GM18508 (cell line): ENCODE results near the gene DCAF15.
"Not testable (repeated sequence)": the region's sequence is repeated elsewhere in the genome, so short reads cannot be mapped to it uniquely, and the experiment has no call there.

Experiments
- ATAC-seq: cut with Tn5 transposase; IDR thresholded peaks from one replicate; pipeline ENCODE4 v1.9.1; 2021; ENCODE audit warnings: moderate number of reproducible peaks; ENCODE audit not compliant: insufficient read depth, unreplicated experiment

DCAF15 gene

DNA sequence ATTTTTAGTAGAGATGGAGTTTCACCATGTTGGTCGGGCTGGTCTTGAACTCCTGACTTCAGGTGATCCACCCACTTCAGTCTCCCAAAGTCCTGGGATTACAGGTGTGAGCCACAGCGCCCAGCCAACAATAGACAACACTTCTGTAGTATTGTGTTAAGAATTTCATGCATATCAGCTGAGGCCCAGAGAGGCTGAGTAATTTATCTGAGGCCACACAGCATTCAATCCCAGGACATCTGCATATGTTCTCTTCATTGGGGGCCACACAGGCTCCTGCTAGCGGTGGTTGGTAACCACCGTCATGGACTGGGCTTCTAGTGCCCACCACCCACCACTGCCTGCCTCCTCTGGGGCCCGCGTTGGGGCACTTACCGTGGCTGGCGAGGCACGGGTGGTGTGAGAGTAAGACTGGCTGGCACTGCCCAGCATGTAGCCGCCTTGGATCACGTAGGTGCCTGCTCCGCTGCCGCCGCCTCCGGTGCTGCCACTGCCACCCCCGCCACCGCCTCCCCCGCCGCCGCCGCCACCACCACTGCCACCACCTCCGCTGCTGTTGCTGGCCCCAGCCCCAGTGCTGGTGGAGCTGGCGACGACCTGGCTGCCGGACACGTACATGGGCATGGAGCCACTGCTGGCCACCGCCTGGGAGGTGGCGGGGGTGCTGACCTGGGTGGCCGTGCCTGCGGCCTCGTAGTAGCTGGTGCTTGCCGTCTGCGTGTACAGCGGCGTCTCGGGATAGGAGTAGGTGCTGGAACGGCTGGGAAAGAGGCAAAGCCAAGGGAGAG, 20.3 kb downstream of the DCAF15 start:
- ATAC-seq: no peak

- not testable (repeated sequence) for ATAC-seq
These were observed 21.2 kb downstream of the DCAF15 start for GRCh38 chr19:13973479-13973878.

GRCh38 chr19:13974073-13974472, 21.8 kb downstream of the DCAF15 start:
- no peak for ATAC-seq

GRCh38 chr19:13975870-13976269, 23.6 kb downstream of the DCAF15 start:
- no peak for ATAC-seq

- no peak for ATAC-seq
These were observed 24.1 kb downstream of the DCAF15 start for GRCh38 chr19:13976446-13976845.

GRCh38 chr19:13977803-13978202, 25.5 kb downstream of the DCAF15 start:
- ATAC-seq: no peak

GRCh38 chr19:13978351-13979243, 26.3 kb downstream of the DCAF15 start:
- ATAC-seq: no peak

DNA sequence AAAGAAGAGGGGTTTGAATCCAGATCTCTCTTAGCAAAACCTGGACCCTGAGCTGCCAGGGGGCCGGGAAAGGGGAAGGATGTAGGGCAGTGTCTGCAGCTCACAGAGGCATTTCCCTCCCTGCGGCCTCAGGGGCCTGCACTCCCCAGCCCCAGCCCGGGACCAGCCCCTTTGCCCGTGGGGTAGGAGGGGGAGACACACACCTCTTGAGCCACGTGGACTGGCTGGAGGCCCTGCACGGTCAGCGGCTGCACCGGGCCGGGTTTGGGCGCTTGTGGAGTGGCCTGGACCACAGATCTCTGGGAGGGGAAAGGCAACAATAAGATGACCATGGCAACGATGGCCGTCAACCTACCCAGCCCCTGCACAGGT, 26.9 kb downstream of the DCAF15 start:
- ATAC-seq: no peak

- ATAC-seq: no peak
These were observed 27.4 kb downstream of the DCAF15 start for GRCh38 chr19:13979686-13980085.

- ATAC-seq: no peak
These were observed 28.0 kb downstream of the DCAF15 start for GRCh38 chr19:13980340-13980739.

GRCh38 chr19:13981021-13981420, 28.7 kb downstream of the DCAF15 start:
- ATAC-seq: no peak

DNA sequence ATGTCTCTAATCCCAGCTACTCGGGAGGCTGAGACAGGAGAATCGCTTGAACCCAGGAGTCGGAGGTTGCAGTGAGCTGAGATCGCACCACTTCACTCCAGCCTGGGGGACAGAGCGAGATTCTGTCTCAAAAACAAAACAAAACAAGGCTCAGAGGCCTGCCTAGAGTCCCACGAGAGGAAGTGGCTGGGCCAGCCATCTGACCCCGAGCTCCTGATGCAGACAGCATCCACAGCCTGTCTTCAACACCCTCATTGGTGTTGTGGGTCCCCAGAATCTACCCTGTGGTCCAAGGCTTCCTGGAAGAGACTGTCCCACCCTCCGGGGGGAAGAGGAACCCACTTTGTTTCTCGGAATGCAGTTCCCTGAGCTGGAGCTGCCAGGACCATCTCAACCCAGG, 29.2 kb downstream of the DCAF15 start:
- no peak for ATAC-seq

GRCh38 chr19:13981988-13982501, 29.7 kb downstream of the DCAF15 start:
- no peak for ATAC-seq

GRCh38 chr19:13982773-13983172, 30.5 kb downstream of the DCAF15 start:
- no peak for ATAC-seq

DNA sequence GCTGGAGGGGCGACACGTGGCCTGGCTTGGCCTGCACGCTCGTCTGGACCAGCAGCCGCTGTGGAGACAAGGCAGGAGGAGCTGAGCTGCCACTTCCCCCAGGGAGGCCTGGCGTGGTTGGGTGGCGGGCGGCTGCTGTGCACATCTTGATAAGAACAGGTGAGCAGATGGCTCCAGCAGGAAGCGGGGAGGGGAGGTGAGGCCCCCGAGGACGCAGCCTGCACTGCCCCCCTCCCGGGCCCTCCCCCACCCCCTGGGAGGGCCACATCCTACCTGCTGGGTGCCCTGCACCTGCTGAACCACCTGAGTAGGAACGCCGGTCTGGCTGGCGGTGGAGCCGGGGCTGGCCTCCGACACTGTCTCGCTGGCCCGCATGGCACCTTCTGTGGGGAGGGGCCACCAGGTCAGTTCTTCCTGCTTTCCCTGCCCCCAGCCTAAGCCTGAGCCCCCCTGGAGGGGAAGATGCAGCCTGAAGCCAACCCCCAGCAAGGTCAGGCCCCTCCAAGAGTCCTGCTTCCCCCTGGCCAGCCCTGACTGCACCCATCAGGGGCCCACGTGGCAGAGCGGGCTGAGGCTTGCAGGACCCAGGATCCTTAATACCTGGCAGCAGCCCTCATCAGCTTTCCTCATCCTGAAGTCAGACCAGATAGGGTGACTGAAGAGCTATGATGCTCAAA, 31.0 kb downstream of the DCAF15 start:
- ATAC-seq: no peak

- no peak for ATAC-seq
These were observed 31.9 kb downstream of the DCAF15 start for GRCh38 chr19:13984186-13984585.

- no peak for ATAC-seq
These were observed 32.8 kb downstream of the DCAF15 start for GRCh38 chr19:13984875-13985741.

GRCh38 chr19:13985771-13986347, 33.5 kb downstream of the DCAF15 start:
- ATAC-seq: peak; percentile 7

DNA sequence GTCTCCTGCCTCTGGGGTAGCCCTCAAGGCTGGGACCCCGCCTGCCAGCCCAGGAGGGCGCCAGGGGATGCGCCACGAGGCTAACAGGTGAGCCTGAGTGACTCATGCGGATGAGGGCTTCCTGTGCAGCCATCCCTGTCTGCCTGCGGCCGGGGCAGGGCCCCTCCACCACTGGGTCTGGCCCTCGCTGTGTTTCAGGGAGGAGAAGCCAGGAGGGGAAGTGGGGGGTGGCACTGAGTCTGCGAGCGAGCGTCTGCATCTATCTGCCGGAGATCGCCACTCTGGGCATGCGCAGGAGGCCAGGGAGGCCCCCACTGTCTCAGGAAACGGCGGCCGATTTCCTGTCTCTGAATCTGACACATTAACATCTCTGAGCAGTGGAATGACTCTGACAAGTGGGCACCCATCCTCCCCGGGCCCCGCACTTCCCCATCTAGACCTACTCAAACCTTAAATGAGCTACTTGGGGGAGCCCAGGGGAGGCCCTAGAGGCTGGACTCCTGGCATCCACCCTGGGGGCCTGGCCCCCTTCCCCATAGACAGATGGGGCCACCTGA, 34.1 kb downstream of the DCAF15 start:
- peak; percentile 48 for ATAC-seq
